Thymus (tissue), 11 donors: ENCODE results near the gene MFSD6L. TPM values are rescaled to one million over a fixed set of nuclear protein-coding genes. Genes with fewer than 3 reads are reported as not detected.

Experiments used
- DNase-seq, 9 donors: peaks; one replicate each; pipeline ENCODE4 v3.0.0-alpha.2; 2013; ENCODE audit warnings: low spot score in 9 of 9, low read depth in 6 of 9, missing footprints in 1 of 9
- H3K27ac ChIP-seq, 2 donors: one replicate each; pipeline ENCODE4 v1.5.1; 2013; ENCODE audit warnings: control low read depth in 1 of 2, low read depth in 1 of 2, low read length in 1 of 2, mild to moderate bottlenecking in 1 of 2, moderate library complexity in 1 of 2
- H3K27me3 ChIP-seq, 2 donors: one replicate each; pipeline ENCODE4 v1.5.1; 2013; ENCODE audit warnings: low read length in 1 of 2; ENCODE audit not compliant: control insufficient read depth in 2 of 2, insufficient read depth in 1 of 2
- H3K36me3 ChIP-seq, 2 donors: one replicate each; pipeline ENCODE4 v1.5.1; 2013; ENCODE audit warnings: low read length in 1 of 2, mild to moderate bottlenecking in 1 of 2, moderate library complexity in 1 of 2; ENCODE audit not compliant: control insufficient read depth in 2 of 2, insufficient read depth in 2 of 2
- H3K4me1 ChIP-seq, 2 donors: one replicate each; pipeline ENCODE4 v1.5.1; 2013; ENCODE audit warnings: low read length in 2 of 2; ENCODE audit not compliant: control insufficient read depth in 2 of 2, insufficient read depth in 2 of 2
- H3K4me3 ChIP-seq, 2 donors: one replicate each; pipeline ENCODE4 v1.5.1; 2013; ENCODE audit warnings: low read length in 2 of 2, control low read depth in 1 of 2, mild to moderate bottlenecking in 1 of 2
- H3K9me3 ChIP-seq, 2 donors: one replicate each; pipeline ENCODE4 v1.5.1; 2013; ENCODE audit warnings: low read length in 1 of 2, mild to moderate bottlenecking in 1 of 2; ENCODE audit not compliant: control insufficient read depth in 2 of 2, insufficient read depth in 1 of 2
- WGBS: extraction: QIAGEN DNeasy Blood & Tissue Kit; methylation state at CpG from one replicate; pipeline ENCODE4 v1.1.7; 2013; 5-methylcytosine and 5-hydroxymethylcytosine counted together
- polyA plus RNA-seq: library from polyadenylated mRNA; stranded (reverse); fragments of 200-250 nt; gene quantifications from one replicate; pipeline ENCODE4 v1.2.3, GENCODE V29; 2013
- total RNA-seq: library from RNA; stranded (reverse); fragments of 120-200 nt; gene quantifications from one replicate; pipeline ENCODE4 v1.2.4, GENCODE V29; 2013
- donor health status: healthy.

The MFSD6L gene
- total and polyA plus RNA-seq, 2 donors: 0.61 to 0.68 TPM

GRCh38 chr17:8799570-8800212, 526 bp upstream of the MFSD6L start:
- Histone ChIP-seq H3K36me3 (no peaks in the 10 kb centered on the region), H3K27me3 (peaks cover 0 to 3% of the 10 kb centered on the region in 2 donors), H3K9me3 (no peaks in the 10 kb centered on the region), H3K4me1 (no peaks in the 10 kb centered on the region), H3K4me3 (no peak overlapping the region), H3K27ac (no peak overlapping the region)
- WGBS: 91% methylated on average over 15 of the region's 15 CpGs
- DNase-seq: no peak

- Histone ChIP-seq H3K4me3 (no peak overlapping the region), H3K36me3 (no peaks in the 10 kb centered on the region), H3K27ac (no peak overlapping the region), H3K27me3 (peaks cover 0 to 3% of the 10 kb centered on the region in 2 donors), H3K9me3 (no peaks in the 10 kb centered on the region), H3K4me1 (no peaks in the 10 kb centered on the region)
- 96% methylated on average over 23 of the region's 23 CpGs for WGBS
- DNase-seq: no peak
Measured at GRCh38 chr17:8798176-8798845, 854 bp downstream of the MFSD6L start.

- DNase-seq: no peak
- H3K4me1 ChIP-seq: no peaks in the 10 kb centered on the region
- H3K36me3 ChIP-seq: no peaks in the 10 kb centered on the region
- H3K4me3 ChIP-seq: no peak overlapping the region
- H3K27me3 ChIP-seq: peaks cover 0 to 3% of the 10 kb centered on the region in 2 donors
- WGBS: 87% methylated on average over 14 of the region's 14 CpGs
- no peak overlapping the region for H3K27ac ChIP-seq
- no peaks in the 10 kb centered on the region for H3K9me3 ChIP-seq
Measured at GRCh38 chr17:8797621-8798175, 1.5 kb downstream of the MFSD6L start.

GRCh38 chr17:8794636-8795035, 4.5 kb downstream of the MFSD6L start:
- WGBS: 79% methylated on average over 7 of the region's 7 CpGs
- no peak for DNase-seq
- no peaks in the 10 kb centered on the region for H3K36me3 ChIP-seq
- H3K4me1 ChIP-seq: no peaks in the 10 kb centered on the region
- H3K4me3 ChIP-seq: no peak overlapping the region
- H3K9me3 ChIP-seq: no peaks in the 10 kb centered on the region
- peaks cover 0 to 3% of the 10 kb centered on the region in 2 donors for H3K27me3 ChIP-seq
- H3K27ac ChIP-seq: no peak overlapping the region

GRCh38 chr17:8793649-8794048, 5.5 kb downstream of the MFSD6L start:
- Histone ChIP-seq H3K27ac (no peak overlapping the region), H3K4me3 (no peak overlapping the region), H3K9me3 (no peaks in the 10 kb centered on the region), H3K4me1 (no peaks in the 10 kb centered on the region), H3K27me3 (peaks cover 0 to 2% of the 10 kb centered on the region in 2 donors), H3K36me3 (no peaks in the 10 kb centered on the region)
- 59% methylated on average over 2 of the region's 2 CpGs for WGBS
- DNase-seq: no peak

- WGBS: 66% methylated on average over 6 of the region's 6 CpGs
- DNase-seq: no peak
- Histone ChIP-seq H3K27me3 (no peaks in the 10 kb centered on the region), H3K9me3 (no peaks in the 10 kb centered on the region), H3K4me1 (no peaks in the 10 kb centered on the region), H3K4me3 (no peak overlapping the region), H3K27ac (no peak overlapping the region), H3K36me3 (no peaks in the 10 kb centered on the region)
Measured at GRCh38 chr17:8792646-8793045, 6.5 kb downstream of the MFSD6L start.

- no peaks in the 10 kb centered on the region for H3K9me3 ChIP-seq
- no peak for DNase-seq
- H3K27me3 ChIP-seq: no peaks in the 10 kb centered on the region
- H3K27ac ChIP-seq: no peak overlapping the region
- WGBS: 95% methylated on average over 2 of the region's 2 CpGs
- no peak overlapping the region for H3K4me3 ChIP-seq
- H3K36me3 ChIP-seq: no peaks in the 10 kb centered on the region
- no peaks in the 10 kb centered on the region for H3K4me1 ChIP-seq
Measured at GRCh38 chr17:8791910-8792270, 7.3 kb downstream of the MFSD6L start.

- Histone ChIP-seq H3K9me3 (no peaks in the 10 kb centered on the region), H3K36me3 (no peaks in the 10 kb centered on the region), H3K27ac (no peak overlapping the region), H3K27me3 (no peaks in the 10 kb centered on the region), H3K4me1 (no peaks in the 10 kb centered on the region), H3K4me3 (no peak overlapping the region)
- DNase-seq: no peak
- WGBS: 89% methylated on average over 4 of the region's 4 CpGs
Measured at GRCh38 chr17:8791248-8791909, 7.8 kb downstream of the MFSD6L start.

- H3K36me3 ChIP-seq: no peaks in the 10 kb centered on the region
- no peak for DNase-seq
- peaks cover 0 to 4% of the 10 kb centered on the region in 2 donors for H3K4me1 ChIP-seq
- 87% methylated on average over 10 of the region's 10 CpGs for WGBS
- H3K27me3 ChIP-seq: no peaks in the 10 kb centered on the region
- H3K27ac ChIP-seq: no peak overlapping the region
- no peaks in the 10 kb centered on the region for H3K9me3 ChIP-seq
- H3K4me3 ChIP-seq: no peak overlapping the region
Measured at GRCh38 chr17:8789743-8790142, 9.4 kb downstream of the MFSD6L start.
